Measurements from ENCODE around the gene CACNG5. TPM values are rescaled to one million over a fixed set of nuclear protein-coding genes. Genes with fewer than 3 reads are reported as not detected.

Gene CACNG5
- total RNA-seq, 4 donors from 2014 or later, result not detected

DNA sequence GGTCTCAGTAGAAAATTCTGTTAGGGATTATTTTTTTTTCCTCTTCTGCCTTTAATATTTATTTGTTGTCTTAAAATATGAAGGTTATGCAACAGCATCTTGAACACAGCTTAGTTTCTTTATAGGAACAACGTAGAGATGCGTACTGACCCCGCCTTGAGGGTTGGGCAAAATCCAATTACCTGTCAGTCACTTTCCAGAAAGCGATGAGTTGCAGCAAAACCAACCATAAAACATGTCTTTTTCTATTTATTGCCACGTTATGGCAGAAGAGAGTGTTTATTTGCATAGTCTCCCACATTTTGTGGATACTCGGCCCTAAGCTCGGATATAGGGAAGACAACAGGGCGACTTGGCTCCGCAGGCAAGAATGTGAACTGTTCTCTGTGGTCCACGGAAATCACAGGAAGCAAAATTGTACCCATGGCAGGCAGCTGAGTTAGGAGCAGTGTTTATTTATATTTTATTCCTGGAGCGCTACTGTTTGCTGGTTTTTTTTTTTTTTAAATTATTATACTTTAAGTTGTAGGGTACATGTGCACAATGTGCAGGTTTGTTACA, 44.3 kb upstream of the CACNG5 start:
- 75 to 84% methylated on average over 11 of the region's 11 CpGs for WGBS, 2 donors

GRCh38 chr17:66791347-66791746, 43.6 kb upstream of the CACNG5 start:
- TF ChIP-seq POLR2A (IDR thresholded peaks at IDR 0.05) (no peak), CTCF (IDR thresholded peaks at IDR 0.05) (no peak)
- intact Hi-C loops (cut with DNase I), result no loop called here
- DNase-seq, result no peak
- no peak overlapping the region for H3K27ac ChIP-seq
- no peaks in the 10 kb centered on the region for H3K9me3 ChIP-seq
- peaks cover 0 to 16% (median 0%) of the 10 kb centered on the region in 3 donors for H3K36me3 ChIP-seq
- H3K4me3 ChIP-seq, result no peak overlapping the region
- 66 to 70% methylated on average over 12 to 13 of the region's 15 CpGs for WGBS, 2 donors
- no peaks in the 10 kb centered on the region for H3K27me3 ChIP-seq
- no peaks in the 10 kb centered on the region for H3K4me1 ChIP-seq

More for the DNA sequence above, 44.3 kb upstream of the CACNG5 start:
- TF ChIP-seq POLR2A (IDR thresholded peaks at IDR 0.05), result no peak
- TF ChIP-seq CTCF (IDR thresholded peaks at IDR 0.05), result no peak
- Histone ChIP-seq H3K36me3 (peaks cover 0 to 16% (median 0%) of the 10 kb centered on the region in 3 donors), H3K4me3 (no peak overlapping the region), H3K27ac (no peak overlapping the region), H3K4me1 (no peaks in the 10 kb centered on the region), H3K27me3 (no peaks in the 10 kb centered on the region), H3K9me3 (no peaks in the 10 kb centered on the region)
- intact Hi-C loops (cut with DNase I), result no loop called here
- DNase-seq, result no peak

DNA sequence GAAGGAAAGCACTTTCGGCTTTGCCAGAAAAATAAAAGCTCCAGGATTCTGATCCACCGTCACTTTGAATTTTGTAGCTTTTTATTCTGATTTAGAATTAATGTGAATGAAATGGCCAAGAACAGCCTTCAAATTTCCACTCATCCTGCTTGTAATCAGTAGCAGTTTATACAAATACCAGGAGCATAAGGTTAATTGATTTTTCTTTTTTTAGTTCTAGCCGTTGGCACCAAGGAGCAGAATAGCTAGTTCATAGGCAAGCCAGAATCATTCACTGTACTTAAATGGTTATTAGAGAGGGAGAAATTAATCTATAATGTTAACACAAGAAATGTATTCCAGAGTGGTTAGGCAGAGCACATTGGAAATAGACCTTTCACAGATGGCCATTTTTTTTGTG, 41.1 kb upstream of the CACNG5 start:
- Histone ChIP-seq H3K36me3 (peaks cover 0 to 11% (median 0%) of the 10 kb centered on the region in 3 donors), H3K4me3 (no peak overlapping the region), H3K27me3 (no peaks in the 10 kb centered on the region), H3K27ac (no peak overlapping the region), H3K4me1 (no peaks in the 10 kb centered on the region), H3K9me3 (no peaks in the 10 kb centered on the region)
- intact Hi-C loops (cut with DNase I), result no loop called here
- TF ChIP-seq CTCF (IDR thresholded peaks at IDR 0.05), result no peak
- 73 to 82% methylated on average over 3 of the region's 3 CpGs for WGBS, 2 donors
- DNase-seq, result no peak

- no peak overlapping the region for H3K27ac ChIP-seq
- WGBS, 2 donors, result 89 to 95% methylated on average over 3 of the region's 3 CpGs
- TF ChIP-seq CTCF (IDR thresholded peaks at IDR 0.05), result no peak
- no peak for TF ChIP-seq POLR2A (IDR thresholded peaks at IDR 0.05)
- intact Hi-C loops (cut with DNase I), result no loop called here
- H3K4me1 ChIP-seq, result no peaks in the 10 kb centered on the region
- no peaks in the 10 kb centered on the region for H3K9me3 ChIP-seq
- no peaks in the 10 kb centered on the region for H3K36me3 ChIP-seq
- no peak for DNase-seq
- no peak overlapping the region for H3K4me3 ChIP-seq
- no peaks in the 10 kb centered on the region for H3K27me3 ChIP-seq
Observed at GRCh38 chr17:66795486-66795885, 39.4 kb upstream of the CACNG5 start.

GRCh38 chr17:66799849-66800537, 34.9 kb upstream of the CACNG5 start:
- intact Hi-C loops (cut with DNase I), result no loop called here
- H3K4me1 ChIP-seq, result no peaks in the 10 kb centered on the region
- 77 to 88% methylated on average over 9 to 10 of the region's 10 CpGs for WGBS, 2 donors
- peak overlapping the region in 1 of 4 donors; percentile 1 for H3K27ac ChIP-seq
- no peak overlapping the region for H3K4me3 ChIP-seq
- DNase-seq, result no peak
- H3K27me3 ChIP-seq, result no peaks in the 10 kb centered on the region
- H3K36me3 ChIP-seq, result no peaks in the 10 kb centered on the region
- TF ChIP-seq POLR2A (IDR thresholded peaks at IDR 0.05) (no peak), CTCF (IDR thresholded peaks at IDR 0.05) (no peak)
- H3K9me3 ChIP-seq, result no peaks in the 10 kb centered on the region
